Lung microvascular endothelial cell (primary cell): Measurements from ENCODE around the gene MACF1. TPM values are rescaled to one million over a fixed set of nuclear protein-coding genes. Genes with fewer than 3 reads are reported as not detected.
"Not testable (repeated sequence)": the region's sequence is repeated elsewhere in the genome, so short reads cannot be mapped to it uniquely, and the experiment has no call there.

Experiments
- DNase-seq, 2 donors: peaks; one replicate each; pipeline versions ENCODE4 v3.0.0 to v3.0.0-alpha.2; 2010; ENCODE audit warnings: low read depth in 2 of 2
- total RNA-seq: library from RNA; depleted of rRNA; stranded (reverse); fragments of >200 nt; gene quantifications from 2 replicates; pipeline ENCODE4 v1.2.1, GENCODE V29; 2014

The MACF1 gene
- total RNA-seq, 1 donor from 2014 or later: 392 TPM

DNA sequence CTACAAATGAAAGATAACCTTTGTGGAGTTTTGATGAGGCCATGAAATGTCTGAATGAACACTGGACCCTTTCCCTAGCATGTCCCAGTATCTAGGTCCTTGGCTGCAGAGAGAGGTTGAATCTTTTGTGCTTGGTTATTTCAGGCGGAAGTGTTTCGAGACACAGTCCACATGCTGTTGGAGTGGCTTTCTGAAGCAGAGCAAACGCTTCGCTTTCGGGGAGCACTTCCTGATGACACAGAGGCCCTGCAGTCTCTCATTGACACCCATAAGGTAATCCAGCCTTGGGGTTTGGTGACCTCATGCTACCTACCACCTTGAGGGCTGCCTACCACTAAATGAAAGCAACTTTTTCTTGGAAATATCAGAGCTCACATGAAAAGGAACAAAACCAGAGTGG, 248.0 kb downstream of the MACF1 start:
- DNase-seq: no peak

DNA sequence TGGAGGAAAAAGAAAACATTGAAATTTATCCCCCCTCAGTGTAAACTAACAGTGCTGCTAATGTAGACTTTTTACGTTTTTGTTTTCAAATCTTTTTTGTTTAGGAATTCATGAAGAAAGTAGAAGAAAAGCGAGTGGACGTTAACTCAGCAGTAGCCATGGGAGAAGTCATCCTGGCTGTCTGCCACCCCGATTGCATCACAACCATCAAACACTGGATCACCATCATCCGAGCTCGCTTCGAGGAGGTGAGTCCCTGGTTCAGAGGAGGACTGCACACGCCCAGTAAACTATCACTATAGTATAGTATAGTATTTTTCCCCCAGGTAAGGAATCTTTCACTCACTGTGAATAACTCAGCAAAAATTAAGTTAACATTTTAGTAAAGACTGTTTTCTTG, 249.1 kb downstream of the MACF1 start:
- peak; percentile 51 to 68 for DNase-seq

DNA sequence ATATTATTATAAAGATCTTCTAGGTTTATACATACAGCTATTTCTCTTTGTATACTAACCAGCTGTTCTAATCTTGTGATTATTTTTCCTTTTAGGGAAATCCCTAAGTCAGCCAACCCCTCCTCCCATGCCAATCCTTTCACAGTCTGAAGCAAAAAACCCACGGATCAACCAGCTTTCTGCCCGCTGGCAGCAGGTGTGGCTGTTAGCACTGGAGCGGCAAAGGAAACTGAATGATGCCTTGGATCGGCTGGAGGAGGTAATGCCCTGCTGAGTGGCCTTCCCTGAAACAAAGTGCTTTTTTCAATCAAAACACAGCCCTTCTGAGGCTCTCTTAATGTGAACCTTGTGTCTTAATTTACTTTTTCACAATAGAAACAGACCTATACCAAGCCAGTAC, 254.5 kb downstream of the MACF1 start:
- DNase-seq: no peak

- no peak for DNase-seq
These were observed 257.6 kb downstream of the MACF1 start for GRCh38 chr1:39462074-39462473.

GRCh38 chr1:39466413-39467107, 262.1 kb downstream of the MACF1 start:
- DNase-seq: no peak

- not testable (repeated sequence) for DNase-seq
These were observed 262.7 kb downstream of the MACF1 start for GRCh38 chr1:39467108-39467720.

GRCh38 chr1:39469150-39469549, 264.7 kb downstream of the MACF1 start:
- no peak for DNase-seq

DNA sequence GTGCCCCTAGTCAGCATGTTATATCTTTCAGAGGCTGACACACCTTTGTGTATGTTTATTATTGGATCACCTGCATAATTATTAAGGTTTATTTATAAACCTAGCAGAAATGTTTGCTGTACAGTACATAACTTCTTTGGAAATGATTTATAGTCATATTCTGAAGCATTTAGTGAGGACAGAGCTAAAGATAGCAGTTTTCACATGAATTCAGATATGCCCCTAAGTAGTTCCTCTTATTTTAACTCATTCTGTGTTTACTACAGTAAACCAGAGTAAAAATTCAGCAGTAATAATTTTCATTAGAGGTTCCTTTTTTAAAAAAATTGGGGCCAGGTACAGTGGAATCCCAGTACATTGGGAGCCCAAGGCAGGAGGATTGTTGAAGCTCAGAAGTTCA, 265.5 kb downstream of the MACF1 start:
- no peak for DNase-seq

DNA sequence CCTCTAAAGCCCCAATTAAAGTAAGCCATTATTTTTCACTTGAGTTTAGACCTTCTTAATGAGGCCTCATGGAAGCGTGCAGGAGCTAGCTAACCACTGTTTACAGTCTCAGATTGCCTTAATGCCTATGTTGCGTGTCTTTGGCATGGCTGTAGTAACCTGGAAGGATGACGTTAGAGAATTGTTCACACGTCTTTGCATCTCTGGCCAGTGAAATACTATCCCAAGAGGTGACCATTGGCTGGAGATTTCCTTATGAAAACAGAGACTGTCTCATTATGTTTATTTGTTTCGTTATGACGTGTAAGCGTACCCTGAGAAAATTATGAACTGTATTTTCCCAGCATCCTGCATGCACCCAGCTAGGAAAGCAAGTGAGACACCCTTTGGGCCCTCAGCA, 268.3 kb downstream of the MACF1 start:
- DNase-seq: no peak

- DNase-seq: no peak
These were observed 268.8 kb downstream of the MACF1 start for GRCh38 chr1:39473324-39473723.

- no peak for DNase-seq
These were observed 270.3 kb downstream of the MACF1 start for GRCh38 chr1:39474810-39475209.

DNA sequence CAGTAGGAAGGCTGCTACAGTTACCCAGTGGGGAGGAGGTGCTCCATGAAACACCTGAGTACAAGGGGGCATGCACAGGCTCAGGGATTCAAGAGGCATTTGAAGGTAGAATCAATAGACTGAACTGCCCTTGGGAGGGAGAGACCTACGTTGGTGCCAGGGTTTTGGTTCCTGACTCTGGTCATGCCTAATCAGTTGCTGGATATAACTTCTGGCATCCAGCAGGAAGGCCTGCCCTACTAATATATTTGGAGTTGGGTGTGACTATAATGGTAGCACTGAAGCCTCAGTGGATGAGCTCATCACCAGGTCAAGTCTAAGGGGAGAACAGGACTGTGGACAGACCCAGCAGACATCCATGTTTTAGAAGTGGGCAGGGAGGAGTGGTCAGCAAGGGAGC, 271.1 kb downstream of the MACF1 start:
- DNase-seq: not testable (repeated sequence)

- peak in 1 of 2 donors; percentile 66 for DNase-seq
These were observed 273.8 kb downstream of the MACF1 start for GRCh38 chr1:39478126-39478915.

GRCh38 chr1:39481289-39481688, 276.8 kb downstream of the MACF1 start:
- no peak for DNase-seq

DNA sequence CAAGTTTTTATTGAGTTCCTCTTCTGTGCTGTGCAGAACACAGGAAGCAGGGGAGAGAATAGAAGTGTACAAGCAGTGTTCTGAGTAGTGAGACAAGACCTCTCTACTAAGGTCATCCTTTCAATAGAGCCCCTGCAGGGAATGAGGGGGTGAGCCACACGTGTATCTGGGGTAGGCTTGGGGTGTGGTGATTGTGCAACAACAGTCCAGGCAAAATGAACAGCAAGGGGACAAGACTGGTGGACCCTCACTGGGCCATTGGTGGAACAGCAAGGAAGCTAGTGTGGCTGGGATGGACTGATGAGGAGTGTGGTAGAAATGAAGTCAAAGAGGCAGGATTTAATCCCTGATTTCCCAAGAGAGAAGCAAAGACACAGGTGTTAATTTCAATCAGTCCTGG, 278.8 kb downstream of the MACF1 start:
- no peak for DNase-seq

DNA sequence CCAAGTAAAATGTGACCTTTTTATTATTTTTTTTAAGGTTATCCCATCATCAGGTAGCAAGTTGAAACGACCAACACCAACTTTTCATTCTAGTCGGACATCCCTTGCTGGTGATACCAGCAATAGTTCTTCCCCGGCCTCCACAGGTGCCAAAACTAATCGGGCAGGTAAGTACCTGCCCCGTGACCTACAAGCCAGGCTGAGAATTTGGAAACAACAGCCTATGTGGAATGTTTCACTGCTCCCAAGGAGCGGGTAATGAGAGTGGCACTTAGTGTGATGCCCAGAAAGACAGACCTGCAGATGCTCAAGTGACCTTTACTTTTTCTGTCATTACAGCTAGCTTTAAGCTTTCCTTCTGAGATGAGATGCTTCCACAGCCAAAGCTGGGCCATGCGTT, 280.1 kb downstream of the MACF1 start:
- no peak for DNase-seq

DNA sequence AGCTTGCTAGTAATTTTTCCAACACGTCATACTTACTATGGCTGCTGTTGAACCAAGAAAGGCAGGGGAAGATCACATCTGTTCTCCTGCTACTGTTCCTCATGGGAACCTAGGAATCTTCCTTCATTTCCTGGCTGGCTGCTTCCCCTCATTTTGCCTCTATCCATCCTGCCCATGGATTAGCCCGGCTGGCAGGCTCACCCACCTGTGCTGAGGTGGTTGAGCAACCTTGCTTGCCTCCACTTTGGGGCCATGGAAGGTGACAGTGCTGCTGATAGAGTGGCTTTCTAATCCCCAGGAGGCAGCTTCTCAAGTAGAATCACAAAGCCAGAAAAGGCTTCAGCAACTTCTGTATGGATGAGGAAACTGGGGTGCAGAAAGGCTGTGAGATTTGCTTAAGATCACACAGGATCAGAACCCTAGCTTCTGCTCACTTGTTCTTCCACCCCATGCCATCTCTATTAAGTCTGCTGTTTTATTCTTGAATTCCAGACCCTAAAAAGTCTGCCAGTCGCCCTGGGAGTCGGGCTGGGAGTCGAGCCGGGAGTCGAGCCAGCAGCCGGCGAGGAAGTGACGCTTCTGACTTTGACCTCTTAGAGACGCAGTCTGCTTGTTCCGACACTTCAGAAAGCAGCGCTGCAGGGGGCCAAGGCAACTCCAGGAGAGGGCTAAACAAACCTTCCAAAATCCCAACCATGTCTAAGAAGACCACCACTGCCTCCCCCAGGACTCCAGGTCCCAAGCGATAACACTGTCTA, 280.7 kb downstream of the MACF1 start:
- no peak for DNase-seq

DNA sequence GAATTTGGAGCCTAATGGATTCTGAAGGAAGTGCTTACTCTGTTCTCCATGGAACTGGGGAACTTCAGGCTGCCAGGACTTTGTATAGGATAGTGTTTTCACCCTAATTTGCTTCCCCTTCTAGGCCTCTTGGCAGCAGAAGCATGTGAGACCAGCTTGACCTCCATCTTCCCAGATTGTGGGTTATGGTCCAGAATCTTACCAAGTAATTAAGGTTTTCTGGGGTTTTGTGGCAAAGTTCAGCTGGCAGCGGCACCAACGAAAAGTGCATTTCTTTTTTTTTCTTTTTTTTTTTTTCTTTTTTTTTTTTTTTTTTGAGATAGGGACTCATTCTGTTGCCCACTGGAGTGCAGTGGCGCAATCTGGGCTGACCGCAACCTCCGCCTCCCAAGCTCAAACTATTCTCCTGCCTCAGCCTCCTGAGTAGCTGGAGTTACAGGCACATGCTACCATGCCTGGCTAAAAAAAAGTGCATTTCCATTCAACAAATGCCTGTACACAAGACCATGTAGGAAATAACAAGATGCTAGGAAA, 283.6 kb downstream of the MACF1 start:
- DNase-seq: no peak

GRCh38 chr1:39488793-39489566, 284.5 kb downstream of the MACF1 start:
- DNase-seq: no peak

DNA sequence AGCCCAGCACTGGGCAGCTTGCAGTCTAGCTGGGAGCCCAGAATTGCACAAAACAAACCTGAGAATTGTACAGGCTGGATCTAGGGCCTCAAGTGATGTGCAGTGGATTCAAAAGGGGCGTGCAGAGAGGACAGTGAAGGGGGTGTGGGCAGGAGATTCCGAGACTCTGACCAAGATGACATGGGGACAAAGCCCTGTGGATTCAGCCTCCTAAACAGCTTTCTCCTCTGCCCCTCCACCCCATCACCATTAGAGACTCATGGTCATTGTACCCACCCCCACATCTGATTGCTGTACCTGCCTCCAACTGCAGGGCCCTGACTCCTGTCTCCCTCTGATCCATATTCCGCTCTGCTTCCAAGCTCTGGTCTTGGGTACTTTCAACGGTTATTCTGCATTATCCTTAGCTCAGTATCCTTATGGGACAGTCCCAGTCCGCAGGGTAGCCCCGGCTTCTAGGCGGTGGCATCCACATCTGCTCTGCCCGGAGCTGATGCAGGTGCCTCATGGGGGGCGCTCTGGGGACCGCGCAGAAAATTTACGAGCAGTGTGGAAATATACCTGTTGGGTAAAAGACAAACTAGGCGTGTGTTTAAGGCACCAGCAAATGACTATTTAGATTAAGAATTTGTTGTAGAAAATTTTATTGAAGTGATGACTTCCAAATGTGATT, 285.2 kb downstream of the MACF1 start:
- DNase-seq: no peak
